Panc1 (cell line): ENCODE data around the gene GALNT9. TPM values are rescaled to one million over a fixed set of nuclear protein-coding genes. Genes with fewer than 3 reads are reported as not detected.

Experiments
- ATAC-seq: fragments of 200-7000 bp; cut with Tn5 transposase; 2 replicates; pipeline ENCODE4 v1.9.1; 2020; ENCODE audit warnings: mild to moderate bottlenecking, moderate library complexity
- BruUV-seq: library from RNA; stranded (reverse); fragments of 400-500 nt; replicated peaks from 2 replicates; lab custom pipeline; 2021; lab: Mats Ljungman, UMichigan
- CTCF ChIA-PET: fragments of 300-600 bp; sonication (Branson Sonifier 250); formaldehyde crosslinking; loops from one replicate; lab custom pipeline; 2022; ENCODE audit warnings: antibody characterized with exemption; lab: Charles Lee
- POLR2A ChIA-PET: fragments of 300-600 bp; sonication (Branson Sonifier 250); formaldehyde crosslinking; loops from one replicate; lab custom pipeline; 2022; ENCODE audit warnings: antibody characterized with exemption; lab: Charles Lee
- DNase-seq: peaks from one replicate; pipeline ENCODE4 v3.0.0-alpha.2; 2010; ENCODE audit warnings: low read depth, low spot score
- H3K27ac ChIP-seq: 2 replicates; pipeline ENCODE4 v1.5.1; 2011; ENCODE audit warnings: mild to moderate bottlenecking, low read length, inconsistent platforms
- H3K27me3 ChIP-seq: fragments of 200-500 bp; sonication (Bioruptor generic); 2 replicates; pipeline ENCODE4 v1.6.0; 2014; ENCODE audit warnings: low read length, inconsistent platforms; ENCODE audit not compliant: control insufficient read depth, insufficient read depth
- H3K36me3 ChIP-seq: fragments of 200-500 bp; sonication (Bioruptor generic); 2 replicates; pipeline ENCODE4 v1.5.1; 2014; ENCODE audit warnings: inconsistent platforms, mild to moderate bottlenecking, low read length, moderate library complexity; ENCODE audit not compliant: control insufficient read depth, insufficient read depth
- H3K4me1 ChIP-seq: 2 replicates; pipeline ENCODE4 v1.5.1; 2011; ENCODE audit warnings: inconsistent platforms, mild to moderate bottlenecking, low read length, moderate library complexity; ENCODE audit not compliant: control insufficient read depth, insufficient read depth
- H3K4me3 ChIP-seq, 2 experiments: 2 replicates each; pipeline ENCODE4 v1.5.1; 2011 to 2012; ENCODE audit warnings: low read depth in 2 of 2, low read length in 2 of 2, mild to moderate bottlenecking in 2 of 2, inconsistent platforms in 1 of 2, moderate library complexity in 1 of 2
- H3K9me3 ChIP-seq: fragments of 200-500 bp; sonication (Bioruptor generic); 2 replicates; pipeline ENCODE4 v1.5.1; 2014; ENCODE audit warnings: low read depth, mild to moderate bottlenecking, inconsistent platforms, low read length, moderate library complexity; ENCODE audit not compliant: control insufficient read depth, insufficient read depth
- CTCF ChIP-seq: fragments of 450-650 bp; IDR thresholded peaks from 2 replicates; pipeline ENCODE4 v1.5.1; 2017; ENCODE audit warnings: mild to moderate bottlenecking
- POLR2AphosphoS5 ChIP-seq: IDR thresholded peaks from 2 replicates; pipeline ENCODE4 v1.6.1; 2012; ENCODE audit warnings: mild to moderate bottlenecking, low read depth, low read length, moderate library complexity
- SIN3A ChIP-seq: IDR thresholded peaks from 2 replicates; pipeline ENCODE4 v1.6.1; 2012; ENCODE audit warnings: low read depth, mild to moderate bottlenecking, low read length, moderate library complexity, borderline replicate concordance; ENCODE audit not compliant: insufficient read depth
- TCF7L2 ChIP-seq: IDR thresholded peaks from 2 replicates; pipeline ENCODE4 v1.6.1; 2011; ENCODE audit warnings: mild to moderate bottlenecking, low read depth, low read length, inconsistent platforms
- in situ Hi-C: cut with HindIII; loops from 2 replicates; pipeline ENCODE4 v1.10.0; 2016; ENCODE audit warnings: low sequenced_read_pairs, low pct_unique_long_range_greater_than_20kb
- intact Hi-C: fragments of 100-400 bp; cut with micrococcal nuclease; formaldehyde crosslinking; loops from one replicate; pipeline ENCODE4 v1.10.0; 2022; ENCODE audit not compliant: unreplicated experiment
- total RNA-seq: library from RNA; stranded (reverse); gene quantifications from one replicate; pipeline ENCODE4 v1.2.1, GENCODE V29; 2021; ENCODE audit not compliant: unreplicated experiment
- TF ChIP-seq, protein P1 (sequence below), 2 experiments: IDR thresholded peaks; 2 replicates each; pipeline ENCODE4 v1.6.1; 2011 to 2012; ENCODE audit warnings: low read depth in 2 of 2, control low read depth in 1 of 2, low read length in 1 of 2, mild to moderate bottlenecking in 1 of 2, moderate library complexity in 1 of 2; ENCODE audit not compliant: insufficient read depth in 1 of 2

The GALNT9 gene
- total RNA-seq, 1 experiment from 2014 or later: 0.33 TPM

DNA sequence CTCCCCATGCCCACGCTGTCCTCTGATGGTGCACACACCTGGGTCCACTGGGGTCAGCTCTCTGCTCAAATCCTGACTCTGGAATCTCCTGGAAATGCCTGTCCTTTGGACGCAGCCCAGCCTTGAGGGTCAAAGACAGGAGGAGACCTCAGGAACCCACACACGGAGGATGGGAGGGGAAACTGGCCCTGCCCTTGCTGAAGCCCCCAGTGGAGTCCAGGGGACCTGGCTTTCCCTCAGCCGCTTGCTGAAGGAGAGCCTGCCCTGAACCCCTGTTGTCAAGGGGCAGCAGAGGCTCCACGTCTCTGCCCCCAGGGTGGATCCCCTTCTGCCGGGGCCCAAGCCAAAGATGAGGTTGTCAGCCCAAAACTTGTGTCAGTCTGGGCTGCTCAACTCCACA is 16.9 kb downstream of the GALNT9 start:
- BruUV-seq: no TSS peak
- ChIA-PET POLR2A (no interaction called here), CTCF (no interaction called here)
- in situ Hi-C loops: no loop called here
- no peak for DNase-seq
- Histone ChIP-seq H3K36me3 (no peaks in the 10 kb centered on the region), H3K27ac (no peak overlapping the region), H3K4me3 (no peak overlapping the region), H3K4me1 (no peaks in the 10 kb centered on the region), H3K27me3 (no peaks in the 10 kb centered on the region), H3K9me3 (no peaks in the 10 kb centered on the region)
- no peak for ATAC-seq
- intact Hi-C loops: no loop called here
- TF ChIP-seq POLR2AphosphoS5: no peak
- TF ChIP-seq, protein P1, sequence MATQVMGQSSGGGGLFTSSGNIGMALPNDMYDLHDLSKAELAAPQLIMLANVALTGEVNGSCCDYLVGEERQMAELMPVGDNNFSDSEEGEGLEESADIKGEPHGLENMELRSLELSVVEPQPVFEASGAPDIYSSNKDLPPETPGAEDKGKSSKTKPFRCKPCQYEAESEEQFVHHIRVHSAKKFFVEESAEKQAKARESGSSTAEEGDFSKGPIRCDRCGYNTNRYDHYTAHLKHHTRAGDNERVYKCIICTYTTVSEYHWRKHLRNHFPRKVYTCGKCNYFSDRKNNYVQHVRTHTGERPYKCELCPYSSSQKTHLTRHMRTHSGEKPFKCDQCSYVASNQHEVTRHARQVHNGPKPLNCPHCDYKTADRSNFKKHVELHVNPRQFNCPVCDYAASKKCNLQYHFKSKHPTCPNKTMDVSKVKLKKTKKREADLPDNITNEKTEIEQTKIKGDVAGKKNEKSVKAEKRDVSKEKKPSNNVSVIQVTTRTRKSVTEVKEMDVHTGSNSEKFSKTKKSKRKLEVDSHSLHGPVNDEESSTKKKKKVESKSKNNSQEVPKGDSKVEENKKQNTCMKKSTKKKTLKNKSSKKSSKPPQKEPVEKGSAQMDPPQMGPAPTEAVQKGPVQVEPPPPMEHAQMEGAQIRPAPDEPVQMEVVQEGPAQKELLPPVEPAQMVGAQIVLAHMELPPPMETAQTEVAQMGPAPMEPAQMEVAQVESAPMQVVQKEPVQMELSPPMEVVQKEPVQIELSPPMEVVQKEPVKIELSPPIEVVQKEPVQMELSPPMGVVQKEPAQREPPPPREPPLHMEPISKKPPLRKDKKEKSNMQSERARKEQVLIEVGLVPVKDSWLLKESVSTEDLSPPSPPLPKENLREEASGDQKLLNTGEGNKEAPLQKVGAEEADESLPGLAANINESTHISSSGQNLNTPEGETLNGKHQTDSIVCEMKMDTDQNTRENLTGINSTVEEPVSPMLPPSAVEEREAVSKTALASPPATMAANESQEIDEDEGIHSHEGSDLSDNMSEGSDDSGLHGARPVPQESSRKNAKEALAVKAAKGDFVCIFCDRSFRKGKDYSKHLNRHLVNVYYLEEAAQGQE (IDR thresholded peaks at IDR 0.05; ENCODE audit: insufficient read depth in 1 of 2, low read depth in 2 of 2, low read length in 1 of 2): no peak
- no peak for TF ChIP-seq TCF7L2
- TF ChIP-seq SIN3A: no peak
- TF ChIP-seq CTCF: no peak

DNA sequence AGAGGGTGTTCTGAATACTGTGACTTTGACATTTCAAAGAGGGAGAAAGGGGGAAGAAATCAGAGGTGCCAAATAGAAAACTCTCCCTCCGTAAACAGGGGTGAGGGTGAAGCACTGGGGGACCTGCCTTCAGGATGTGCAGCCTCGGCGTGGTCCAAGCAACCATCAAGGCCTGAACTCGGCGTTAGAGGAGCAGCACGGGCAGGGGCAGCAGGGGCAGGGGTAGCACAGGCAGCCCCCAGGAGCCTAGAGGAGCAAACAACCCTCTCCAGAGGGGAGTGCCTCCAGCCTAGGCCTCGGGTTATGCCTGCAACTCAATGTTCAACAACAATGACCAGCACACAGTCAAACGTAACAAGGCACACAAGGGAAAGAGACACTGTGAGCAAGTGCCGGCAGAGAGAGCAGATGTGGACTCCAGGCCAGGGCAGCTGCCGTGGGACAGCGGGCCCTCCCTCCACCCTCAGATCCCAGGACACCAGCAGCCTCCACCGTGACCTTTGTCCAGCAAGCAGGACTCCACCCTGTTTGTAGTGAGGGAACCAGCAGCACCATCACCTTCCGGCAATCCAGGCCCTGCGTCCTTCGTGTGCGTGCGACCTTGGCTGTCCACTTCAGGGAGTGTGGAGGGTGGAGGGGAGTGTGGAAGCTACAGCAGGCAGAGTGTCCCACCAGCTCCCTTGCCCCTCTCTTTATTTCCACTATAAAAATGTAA is 18.0 kb downstream of the GALNT9 start:
- in situ Hi-C loops (no loop called here), intact Hi-C loops (no loop called here)
- no TSS peak for BruUV-seq
- H3K27ac ChIP-seq: no peak overlapping the region
- ATAC-seq: no peak
- no peak overlapping the region for H3K4me3 ChIP-seq
- no peaks in the 10 kb centered on the region for H3K36me3 ChIP-seq
- H3K4me1 ChIP-seq: no peaks in the 10 kb centered on the region
- TF ChIP-seq TCF7L2: no peak
- TF ChIP-seq, protein P1 (IDR thresholded peaks at IDR 0.05; ENCODE audit: insufficient read depth in 1 of 2, low read depth in 2 of 2, low read length in 1 of 2): no peak
- no peak for TF ChIP-seq POLR2AphosphoS5
- no peak for TF ChIP-seq CTCF
- no peak for TF ChIP-seq SIN3A
- no peaks in the 10 kb centered on the region for H3K27me3 ChIP-seq
- no peak for DNase-seq
- POLR2A ChIA-PET: no interaction called here
- CTCF ChIA-PET: no interaction called here
- no peaks in the 10 kb centered on the region for H3K9me3 ChIP-seq
